HCT116 (cell line): Measurements from ENCODE around the gene ITLN1. TPM values are rescaled to one million over a fixed set of nuclear protein-coding genes. Genes with fewer than 3 reads are reported as not detected.

Experiments used
- ATAC-seq: fragments of 200-7000 bp; cut with Tn5 transposase; 2 replicates; pipeline ENCODE4 v1.9.1; 2020; ENCODE audit warnings: mild to moderate bottlenecking, moderate library complexity
- BruUV-seq: library from RNA; stranded (reverse); fragments of 400-500 nt; replicated peaks from 2 replicates; lab custom pipeline; 2021; lab: Mats Ljungman, UMichigan
- CTCF ChIA-PET: fragments of 300-600 bp; sonication (Branson Sonifier 250); formaldehyde crosslinking; loops from one replicate; lab custom pipeline; 2021; ENCODE audit warnings: antibody characterized with exemption; lab: Charles Lee
- POLR2A ChIA-PET: fragments of 300-600, 350-600 bp; sonication (Branson Sonifier 250); formaldehyde crosslinking; loops from one replicate; lab custom pipeline; 2021; ENCODE audit warnings: antibody characterized with exemption; lab: Charles Lee
- RAD21 ChIA-PET, 2 experiments: fragments of 300-600 bp; sonication (Branson Sonifier 250); formaldehyde crosslinking; loops; one replicate each; lab custom pipeline; 2023; ENCODE audit warnings: low total read pairs in 2 of 2; ENCODE audit not compliant: uncharacterized antibody in 2 of 2, unreplicated experiment in 2 of 2, low non-redundant PET in 1 of 2; lab: Charles Lee
- DNase-seq: peaks from one replicate; pipeline ENCODE4 v3.0.0-alpha.2; 2010; ENCODE audit warnings: low read depth, low spot score
- H2AFZ ChIP-seq: fragments of 200-600 bp; shearing (Covaris generic), sonication (generic); 2 replicates; pipeline ENCODE4 v1.6.1; 2017; ENCODE audit warnings: low read depth, mixed run types, mixed read lengths, antibody characterized with exemption, low read length; ENCODE audit not compliant: poor library complexity, severe bottlenecking
- H3K27ac ChIP-seq: 2 replicates; pipeline ENCODE4 v1.5.1; 2012; ENCODE audit warnings: low read depth, low read length
- H3K27me3 ChIP-seq: fragments of 200-600 bp; sonication (generic); 2 replicates; pipeline ENCODE4 v1.6.1; 2016; ENCODE audit warnings: mixed run types, low read length, mixed read lengths; ENCODE audit not compliant: insufficient read depth
- H3K36me3 ChIP-seq, 2 experiments: fragments of 200-500 bp in 1 of 2; fragments of 200-600 bp in 1 of 2; sonication (Bioruptor generic) in 1 of 2; sonication (generic) in 1 of 2; 2 replicates each; pipeline versions ENCODE4 v1.5.1 to v1.6.1; 2014 to 2016; ENCODE audit warnings: low read length in 2 of 2, inconsistent platforms in 1 of 2, mixed read lengths in 1 of 2, mixed run types in 1 of 2; ENCODE audit not compliant: insufficient read depth in 2 of 2, control insufficient read depth in 1 of 2
- H3K4me1 ChIP-seq, 2 experiments: fragments of 200-600 bp in 1 of 2; sonication (generic) in 1 of 2; 2 replicates each; pipeline versions ENCODE4 v1.5.1 to v1.6.1; 2012 to 2017; ENCODE audit warnings: low read length in 2 of 2, inconsistent platforms in 1 of 2, mild to moderate bottlenecking in 1 of 2, mixed read lengths in 1 of 2, mixed run types in 1 of 2, moderate library complexity in 1 of 2; ENCODE audit not compliant: insufficient read depth in 2 of 2, control insufficient read depth in 1 of 2
- H3K4me2 ChIP-seq: fragments of 200-600 bp; sonication (generic); 2 replicates; pipeline ENCODE4 v1.6.1; 2017; ENCODE audit warnings: mixed run types, low read length, mixed read lengths
- H3K4me3 ChIP-seq, 2 experiments: fragments of 200-600 bp in 1 of 2; sonication (generic) in 1 of 2; replicated peaks in 1 of 2; 2 replicates each; pipeline ENCODE4 v1.5.1; 2011 to 2016; ENCODE audit warnings: low read length in 2 of 2, control low read depth in 1 of 2, low read depth in 1 of 2, mild to moderate bottlenecking in 1 of 2, mixed read lengths in 1 of 2, mixed run types in 1 of 2
- H3K79me2 ChIP-seq: fragments of 200-600 bp; sonication (generic); 2 replicates; pipeline ENCODE4 v1.6.1; 2017; ENCODE audit warnings: mild to moderate bottlenecking, mixed run types, low read length, moderate library complexity, mixed read lengths; ENCODE audit not compliant: insufficient read depth
- H3K9ac ChIP-seq: fragments of 200-600 bp; sonication (generic); 2 replicates; pipeline ENCODE4 v1.6.1; 2016; ENCODE audit warnings: low read length, mixed read lengths
- H3K9me2 ChIP-seq: fragments of 200-600 bp; sonication (generic), shearing (Covaris generic); 2 replicates; pipeline ENCODE4 v1.6.1; 2017; ENCODE audit warnings: mixed run types, mild to moderate bottlenecking, moderate library complexity; ENCODE audit not compliant: insufficient read depth
- H3K9me3 ChIP-seq, 2 experiments: fragments of 200-500 bp in 1 of 2; fragments of 200-600 bp in 1 of 2; sonication (Bioruptor generic) in 1 of 2; sonication (generic) in 1 of 2; 2 replicates each; pipeline ENCODE4 v1.6.1; 2014 to 2017; ENCODE audit warnings: low read length in 2 of 2, mixed read lengths in 2 of 2, inconsistent platforms in 1 of 2, low read depth in 1 of 2, mild to moderate bottlenecking in 1 of 2, mixed run types in 1 of 2, moderate library complexity in 1 of 2; ENCODE audit not compliant: control insufficient read depth in 1 of 2, insufficient read depth in 1 of 2
- H4K20me1 ChIP-seq: fragments of 200-600 bp; sonication (generic), shearing (Covaris generic); 2 replicates; pipeline ENCODE4 v1.6.1; 2017; ENCODE audit warnings: mixed run types, mild to moderate bottlenecking, moderate library complexity; ENCODE audit not compliant: insufficient read depth
- ATF3 ChIP-seq: IDR thresholded peaks from 2 replicates; pipeline ENCODE4 v1.6.1; 2012
- CBX3 ChIP-seq: IDR thresholded peaks from 2 replicates; pipeline ENCODE4 v1.6.1; 2012; ENCODE audit warnings: low read depth
- EGR1 ChIP-seq: IDR thresholded peaks from 2 replicates; pipeline ENCODE4 v1.6.1; 2012; ENCODE audit warnings: low read depth
- JUND ChIP-seq: IDR thresholded peaks from 2 replicates; pipeline ENCODE4 v1.6.1; 2012
- RAD21 ChIP-seq: IDR thresholded peaks from 2 replicates; pipeline ENCODE4 v1.6.1; 2012; ENCODE audit warnings: low read depth, mild to moderate bottlenecking
- REST ChIP-seq: IDR thresholded peaks from 2 replicates; pipeline ENCODE4 v1.6.1; 2012; ENCODE audit warnings: low read depth
- SIN3A ChIP-seq: IDR thresholded peaks from 2 replicates; pipeline ENCODE4 v1.6.1; 2012; ENCODE audit warnings: low read depth
- TCF7L2 ChIP-seq: IDR thresholded peaks from 2 replicates; pipeline ENCODE4 v1.7.0; 2011; ENCODE audit warnings: borderline replicate concordance, inconsistent platforms; ENCODE audit not compliant: insufficient read depth, insufficient read length; ENCODE audit errors: extremely low read depth
- YY1 ChIP-seq: IDR thresholded peaks from 2 replicates; pipeline ENCODE4 v1.6.1; 2011; ENCODE audit warnings: low read length, low read depth, moderate library complexity, mild to moderate bottlenecking; ENCODE audit not compliant: insufficient replicate concordance; ENCODE audit errors: extremely low read depth
- ZFX ChIP-seq: fragments of 450-650 bp; IDR thresholded peaks from 2 replicates; pipeline ENCODE4 v1.6.1; 2017
- ZNF274 ChIP-seq: fragments of 200-500 bp; sonication (Bioruptor generic); IDR thresholded peaks from 2 replicates; pipeline ENCODE4 v1.6.1; 2014; ENCODE audit warnings: mild to moderate bottlenecking, low read depth, low read length, inconsistent platforms
- intact Hi-C: fragments of 100-400 bp; cut with micrococcal nuclease; formaldehyde crosslinking; loops from 2 replicates; pipeline ENCODE4 v1.10.0; 2022
- total RNA-seq: library from RNA; stranded (reverse); gene quantifications from one replicate; pipeline ENCODE4 v1.2.1, GENCODE V29; 2021; ENCODE audit not compliant: unreplicated experiment
- TF ChIP-seq, protein P1 (sequence below): IDR thresholded peaks from 2 replicates; pipeline ENCODE4 v1.6.1; 2011; ENCODE audit warnings: mild to moderate bottlenecking, low read length, moderate library complexity; ENCODE audit not compliant: insufficient replicate concordance; ENCODE audit errors: extremely low read depth
- TF ChIP-seq, protein P2 (sequence below), 3 experiments: fragments of 200-600 bp in 1 of 3; sonication (generic) in 1 of 3; IDR thresholded peaks in 2 of 3; conservative IDR thresholded peaks in 1 of 3; 2 replicates each; pipeline ENCODE4 v1.5.1; 2012 to 2017; ENCODE audit warnings: low read depth in 2 of 3, low read length in 2 of 3, antibody characterized with exemption in 1 of 3, borderline replicate concordance in 1 of 3, control low read depth in 1 of 3, mild to moderate bottlenecking in 1 of 3, mixed read lengths in 1 of 3, mixed run types in 1 of 3, moderate library complexity in 1 of 3; ENCODE audit not compliant: insufficient read depth in 1 of 3

The ITLN1 gene
- total RNA-seq, 1 experiment from 2014 or later, result not detected

DNA sequence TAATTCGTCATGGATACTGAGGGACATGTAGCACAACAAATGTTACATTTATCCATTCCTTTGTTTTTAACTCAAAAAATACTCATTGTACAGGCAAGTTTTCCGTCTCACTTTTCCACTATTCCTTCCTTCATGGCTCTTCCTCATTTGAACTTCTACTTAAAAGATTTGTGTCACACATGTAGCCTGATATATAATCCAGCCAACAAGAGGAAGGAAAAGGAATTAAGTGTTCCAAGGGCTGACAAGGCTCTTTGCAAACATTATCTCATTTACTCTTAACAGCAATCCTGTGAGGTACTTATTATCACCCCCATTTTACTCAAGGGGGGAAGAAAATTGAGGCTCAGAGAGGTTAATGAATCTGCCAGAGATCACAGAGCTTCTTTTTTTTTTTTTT is 45.2 kb downstream of the ITLN1 start (continued):
- TF ChIP-seq, protein P1, sequence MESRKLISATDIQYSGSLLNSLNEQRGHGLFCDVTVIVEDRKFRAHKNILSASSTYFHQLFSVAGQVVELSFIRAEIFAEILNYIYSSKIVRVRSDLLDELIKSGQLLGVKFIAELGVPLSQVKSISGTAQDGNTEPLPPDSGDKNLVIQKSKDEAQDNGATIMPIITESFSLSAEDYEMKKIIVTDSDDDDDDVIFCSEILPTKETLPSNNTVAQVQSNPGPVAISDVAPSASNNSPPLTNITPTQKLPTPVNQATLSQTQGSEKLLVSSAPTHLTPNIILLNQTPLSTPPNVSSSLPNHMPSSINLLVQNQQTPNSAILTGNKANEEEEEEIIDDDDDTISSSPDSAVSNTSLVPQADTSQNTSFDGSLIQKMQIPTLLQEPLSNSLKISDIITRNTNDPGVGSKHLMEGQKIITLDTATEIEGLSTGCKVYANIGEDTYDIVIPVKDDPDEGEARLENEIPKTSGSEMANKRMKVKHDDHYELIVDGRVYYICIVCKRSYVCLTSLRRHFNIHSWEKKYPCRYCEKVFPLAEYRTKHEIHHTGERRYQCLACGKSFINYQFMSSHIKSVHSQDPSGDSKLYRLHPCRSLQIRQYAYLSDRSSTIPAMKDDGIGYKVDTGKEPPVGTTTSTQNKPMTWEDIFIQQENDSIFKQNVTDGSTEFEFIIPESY, result no peak
- TF ChIP-seq ZFX, result no peak
- no peak for TF ChIP-seq RAD21
- TF ChIP-seq CBX3, result no peak
- no peak for TF ChIP-seq YY1
- TF ChIP-seq REST, result no peak

DNA sequence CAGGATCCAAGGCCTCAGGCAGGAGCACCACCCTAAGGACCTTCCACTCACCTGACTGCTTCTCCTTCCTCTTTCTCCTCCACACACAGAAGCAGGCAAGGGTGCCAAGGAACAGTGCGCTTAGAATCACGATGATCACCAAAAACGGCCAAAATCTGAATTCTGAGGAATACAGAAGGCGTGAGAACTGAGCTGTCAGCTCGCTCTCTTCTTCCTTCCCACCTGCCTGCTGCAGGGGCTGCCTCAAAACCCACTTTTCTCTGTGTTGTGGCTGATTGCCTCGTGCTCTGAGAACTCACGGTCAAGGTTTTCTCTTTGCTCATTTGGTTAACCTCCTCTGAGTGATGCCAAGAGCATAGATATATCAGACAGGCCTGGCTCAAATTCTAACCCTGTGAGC is 46.1 kb downstream of the ITLN1 start:
- H3K9me2 ChIP-seq, result no peaks in the 10 kb centered on the region
- no peak overlapping the region for H3K27ac ChIP-seq
- H3K79me2 ChIP-seq, result no peaks in the 10 kb centered on the region
- no peak overlapping the region for H3K4me3 ChIP-seq
- ChIA-PET RAD21 (no interaction called here), POLR2A (no interaction called here), CTCF (interaction anchor here (3.1 kb wide), 1 partner anchor 115 kb away, joined by 9 read pairs; the partner anchor contains the start of gene ITLN2)
- no peaks in the 10 kb centered on the region for H4K20me1 ChIP-seq
- DNase-seq, result no peak
- no peaks in the 10 kb centered on the region for H3K9me3 ChIP-seq
- no peaks in the 10 kb centered on the region for H3K36me3 ChIP-seq
- intact Hi-C loops, result loop anchor here (5.0 kb wide), 1 partner anchor 298 kb away; no protein-coding TSS in a partner anchor
- H3K4me2 ChIP-seq, result no peak overlapping the region
- no TSS peak for BruUV-seq
- H3K9ac ChIP-seq, result no peak overlapping the region
- H3K4me1 ChIP-seq, result 0 out of 4 replicates have a peak, but pooled peaks cover 0 to 3% of the 10 kb centered on the region in 2 experiments
- no peak for ATAC-seq
- no peaks in the 10 kb centered on the region; the same call in 1 of the 2 replicates for H3K27me3 ChIP-seq
- no peak overlapping the region for H2AFZ ChIP-seq
- TF ChIP-seq RAD21 (no peak), ZFX (no peak), SIN3A (no peak), EGR1 (no peak), ZNF274 (no peak), JUND (no peak), ATF3 (no peak), TCF7L2 (no peak)
- TF ChIP-seq, protein P2, sequence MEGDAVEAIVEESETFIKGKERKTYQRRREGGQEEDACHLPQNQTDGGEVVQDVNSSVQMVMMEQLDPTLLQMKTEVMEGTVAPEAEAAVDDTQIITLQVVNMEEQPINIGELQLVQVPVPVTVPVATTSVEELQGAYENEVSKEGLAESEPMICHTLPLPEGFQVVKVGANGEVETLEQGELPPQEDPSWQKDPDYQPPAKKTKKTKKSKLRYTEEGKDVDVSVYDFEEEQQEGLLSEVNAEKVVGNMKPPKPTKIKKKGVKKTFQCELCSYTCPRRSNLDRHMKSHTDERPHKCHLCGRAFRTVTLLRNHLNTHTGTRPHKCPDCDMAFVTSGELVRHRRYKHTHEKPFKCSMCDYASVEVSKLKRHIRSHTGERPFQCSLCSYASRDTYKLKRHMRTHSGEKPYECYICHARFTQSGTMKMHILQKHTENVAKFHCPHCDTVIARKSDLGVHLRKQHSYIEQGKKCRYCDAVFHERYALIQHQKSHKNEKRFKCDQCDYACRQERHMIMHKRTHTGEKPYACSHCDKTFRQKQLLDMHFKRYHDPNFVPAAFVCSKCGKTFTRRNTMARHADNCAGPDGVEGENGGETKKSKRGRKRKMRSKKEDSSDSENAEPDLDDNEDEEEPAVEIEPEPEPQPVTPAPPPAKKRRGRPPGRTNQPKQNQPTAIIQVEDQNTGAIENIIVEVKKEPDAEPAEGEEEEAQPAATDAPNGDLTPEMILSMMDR (IDR thresholded peaks at IDR 0.05 in 2 of 3, conservative IDR thresholded peaks at IDR 0.05 in 1 of 3; ENCODE audit: borderline replicate concordance in 1 of 3, insufficient read depth in 1 of 3, low read depth in 2 of 3, low read length in 2 of 3), result no peak
